GM12878 (cell line): ENCODE measurements around the gene CEBPB.

Experiments
- BMI1 ChIP-seq: fragments of 450-650 bp; IDR thresholded peaks from 2 replicates; pipeline ENCODE4 v1.6.1; 2016; ENCODE audit warnings: mild to moderate bottlenecking, moderate library complexity, borderline replicate concordance
- EZH2 ChIP-seq: IDR thresholded peaks from 2 replicates; pipeline ENCODE4 v1.6.1; 2012; ENCODE audit warnings: low read depth, mild to moderate bottlenecking, control low read depth, inconsistent platforms, low read length, borderline replicate concordance; ENCODE audit not compliant: control insufficient read depth
- PML ChIP-seq: IDR thresholded peaks from 2 replicates; pipeline ENCODE4 v1.6.1; 2012; ENCODE audit warnings: low read length, inconsistent platforms
- POLR2A ChIP-seq: IDR thresholded peaks from 2 replicates; pipeline ENCODE4 v1.6.1; 2011; ENCODE audit warnings: low read depth, mild to moderate bottlenecking, low read length
- RBBP5 ChIP-seq: fragments of 200-600 bp; sonication (generic); conservative IDR thresholded peaks from 2 replicates; pipeline ENCODE4 v1.6.1; 2016
- TF ChIP-seq, protein P1 (sequence below): IDR thresholded peaks from 2 replicates; pipeline ENCODE4 v1.6.1; 2011; ENCODE audit warnings: borderline replicate concordance, low read depth, mild to moderate bottlenecking, moderate library complexity, mixed read lengths, low read length; ENCODE audit not compliant: insufficient read depth; ENCODE audit errors: extremely low read length
- TF ChIP-seq, protein P2 (sequence below), 3 experiments: IDR thresholded peaks in 2 of 3; conservative IDR thresholded peaks in 1 of 3; 2 replicates each; pipeline ENCODE4 v1.5.1; 2011; ENCODE audit warnings: low read depth in 3 of 3, low read length in 3 of 3, mild to moderate bottlenecking in 3 of 3, control low read depth in 2 of 3, moderate library complexity in 2 of 3, inconsistent platforms in 1 of 3, mixed read lengths in 1 of 3; ENCODE audit not compliant: control insufficient read depth in 2 of 3, insufficient read depth in 1 of 3; ENCODE audit errors: extremely low read depth in 1 of 3

DNA sequence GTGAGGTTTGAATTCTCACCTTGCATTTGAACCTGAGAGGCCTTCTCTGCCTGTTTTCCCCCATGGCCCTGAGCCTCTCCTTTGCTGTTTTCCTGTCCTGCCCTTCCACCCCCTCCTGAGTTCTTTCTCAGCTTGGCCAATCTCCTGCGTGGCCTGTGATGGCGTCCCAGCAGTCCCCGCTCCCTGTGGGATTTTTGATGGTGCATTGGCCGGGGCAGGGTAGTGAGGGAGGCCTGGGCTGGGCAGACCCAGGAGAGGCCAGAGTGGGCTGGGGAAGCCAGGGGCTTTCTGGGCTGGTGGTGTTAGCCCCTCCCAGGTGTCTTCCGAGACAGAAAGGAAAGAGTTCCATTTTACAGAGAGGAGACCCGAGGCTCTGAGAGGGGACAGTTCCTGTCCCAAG, 6.3 kb downstream of the CEBPB start:
- TF ChIP-seq EZH2 = no peak
- TF ChIP-seq PML = no peak
- no peak for TF ChIP-seq POLR2A
- TF ChIP-seq, protein P1, sequence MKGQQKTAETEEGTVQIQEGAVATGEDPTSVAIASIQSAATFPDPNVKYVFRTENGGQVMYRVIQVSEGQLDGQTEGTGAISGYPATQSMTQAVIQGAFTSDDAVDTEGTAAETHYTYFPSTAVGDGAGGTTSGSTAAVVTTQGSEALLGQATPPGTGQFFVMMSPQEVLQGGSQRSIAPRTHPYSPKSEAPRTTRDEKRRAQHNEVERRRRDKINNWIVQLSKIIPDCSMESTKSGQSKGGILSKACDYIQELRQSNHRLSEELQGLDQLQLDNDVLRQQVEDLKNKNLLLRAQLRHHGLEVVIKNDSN = no peak
- TF ChIP-seq, protein P2, sequence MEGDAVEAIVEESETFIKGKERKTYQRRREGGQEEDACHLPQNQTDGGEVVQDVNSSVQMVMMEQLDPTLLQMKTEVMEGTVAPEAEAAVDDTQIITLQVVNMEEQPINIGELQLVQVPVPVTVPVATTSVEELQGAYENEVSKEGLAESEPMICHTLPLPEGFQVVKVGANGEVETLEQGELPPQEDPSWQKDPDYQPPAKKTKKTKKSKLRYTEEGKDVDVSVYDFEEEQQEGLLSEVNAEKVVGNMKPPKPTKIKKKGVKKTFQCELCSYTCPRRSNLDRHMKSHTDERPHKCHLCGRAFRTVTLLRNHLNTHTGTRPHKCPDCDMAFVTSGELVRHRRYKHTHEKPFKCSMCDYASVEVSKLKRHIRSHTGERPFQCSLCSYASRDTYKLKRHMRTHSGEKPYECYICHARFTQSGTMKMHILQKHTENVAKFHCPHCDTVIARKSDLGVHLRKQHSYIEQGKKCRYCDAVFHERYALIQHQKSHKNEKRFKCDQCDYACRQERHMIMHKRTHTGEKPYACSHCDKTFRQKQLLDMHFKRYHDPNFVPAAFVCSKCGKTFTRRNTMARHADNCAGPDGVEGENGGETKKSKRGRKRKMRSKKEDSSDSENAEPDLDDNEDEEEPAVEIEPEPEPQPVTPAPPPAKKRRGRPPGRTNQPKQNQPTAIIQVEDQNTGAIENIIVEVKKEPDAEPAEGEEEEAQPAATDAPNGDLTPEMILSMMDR (IDR thresholded peaks at IDR 0.05 in 2 of 3, conservative IDR thresholded peaks at IDR 0.05 in 1 of 3; ENCODE audit: control insufficient read depth in 2 of 3, extremely low read depth in 1 of 3, insufficient read depth in 1 of 3, low read depth in 3 of 3, low read length in 3 of 3) = no peak
- TF ChIP-seq BMI1 = no peak
- TF ChIP-seq RBBP5 = no peak
